HG03159 (cell line): Measurements from ENCODE around the gene PDPN.

ENCODE experiments used
- ATAC-seq: cut with Tn5 transposase; IDR thresholded peaks from one replicate; pipeline ENCODE4 v1.9.1; 2021; ENCODE audit warnings: mild to moderate bottlenecking, moderate library complexity; ENCODE audit not compliant: unreplicated experiment

Gene PDPN

DNA sequence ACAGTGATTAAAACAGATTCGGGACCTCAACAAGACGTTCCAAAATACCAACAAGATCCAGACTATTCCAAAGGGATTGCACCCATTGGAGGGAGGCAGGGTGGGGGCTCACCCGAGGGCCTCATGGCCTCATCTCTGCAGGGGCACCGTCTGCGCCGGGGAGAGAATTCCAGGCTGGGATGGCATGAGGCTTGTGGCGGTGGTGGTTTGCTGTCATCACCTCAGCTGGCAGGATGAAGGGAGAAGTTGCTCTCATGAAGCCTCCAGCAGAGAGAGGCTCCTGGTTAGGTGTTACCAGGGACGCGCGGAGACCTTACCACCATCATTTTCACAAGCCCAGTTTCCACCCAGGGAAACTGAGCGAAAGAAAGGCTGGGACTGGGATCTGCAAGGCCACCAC lies 6.7 kb upstream of the PDPN start:
- no peak for ATAC-seq

DNA sequence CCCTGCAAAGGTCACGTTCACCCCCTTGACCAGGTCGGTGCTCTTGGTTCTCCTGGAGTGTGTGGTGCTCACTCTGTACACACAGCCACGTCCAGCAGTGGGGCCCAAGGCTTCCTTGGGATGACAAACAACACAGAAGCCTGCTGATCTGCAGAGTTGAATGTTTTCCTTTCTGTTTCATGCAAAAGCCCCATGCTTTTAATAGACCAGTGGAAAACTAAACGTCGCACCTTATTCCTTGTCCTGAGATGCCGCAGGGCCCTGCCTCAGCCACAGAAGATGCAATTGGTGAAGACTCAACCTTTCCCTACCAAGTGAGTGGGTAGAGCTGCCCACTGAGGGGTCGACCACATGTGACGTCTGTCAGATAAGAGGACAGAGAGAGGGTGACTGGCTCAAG lies 5.8 kb upstream of the PDPN start:
- ATAC-seq: no peak

DNA sequence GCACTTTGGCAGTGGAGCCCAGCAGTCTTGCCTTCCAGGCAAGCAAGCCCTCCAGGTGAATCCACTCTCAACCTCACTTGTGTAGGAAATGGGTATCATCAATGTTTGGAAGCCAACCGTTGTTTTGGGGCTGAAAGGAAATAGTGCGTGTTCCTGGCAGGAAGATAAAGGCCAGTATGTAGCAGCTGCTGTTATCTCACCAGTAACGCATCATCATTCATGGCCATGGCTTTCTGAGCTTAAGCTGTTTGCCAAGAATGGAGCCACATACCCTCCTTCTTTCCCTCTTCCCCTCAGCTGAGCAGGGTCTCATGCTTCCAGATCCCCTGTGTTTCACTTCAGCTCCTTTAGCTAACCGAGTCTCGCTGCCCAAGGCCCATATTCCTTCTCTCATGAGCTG lies 2.2 kb upstream of the PDPN start:
- no peak for ATAC-seq

DNA sequence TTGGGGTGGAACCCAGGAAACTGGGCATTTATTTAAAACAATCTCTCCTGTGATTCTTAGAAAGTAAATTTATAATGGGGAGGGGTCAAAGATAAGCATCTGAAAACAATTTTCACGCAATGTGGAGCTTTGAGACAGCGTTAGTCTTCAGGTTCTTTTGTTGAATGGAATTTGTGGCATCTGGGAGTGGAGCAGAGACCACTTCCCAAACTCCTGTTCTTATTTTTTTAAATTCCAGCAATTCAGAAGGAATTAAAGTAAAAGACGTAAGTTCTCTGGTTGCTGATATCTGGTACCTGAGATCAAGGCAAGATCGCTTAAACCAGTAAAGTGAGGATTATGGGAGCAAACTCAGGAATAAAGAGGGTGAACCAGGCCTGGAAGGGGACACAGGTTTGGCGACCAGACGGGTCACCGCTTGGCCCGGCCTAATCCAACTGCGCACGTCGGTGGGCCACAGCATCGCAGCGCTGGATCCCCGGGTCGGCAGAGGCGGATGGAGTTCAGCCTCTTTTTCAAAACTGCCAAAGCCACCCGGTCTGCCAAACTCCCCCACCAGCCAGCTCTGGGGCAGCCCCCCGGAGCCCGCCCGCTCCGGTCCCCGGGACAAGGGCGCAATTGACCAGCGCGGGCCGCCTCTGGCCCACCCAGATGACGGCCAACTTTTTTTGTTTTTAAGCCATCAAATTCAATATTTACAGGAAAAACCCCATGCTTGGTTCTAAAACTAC lies 754 bp upstream of the PDPN start:
- ATAC-seq: no peak

DNA sequence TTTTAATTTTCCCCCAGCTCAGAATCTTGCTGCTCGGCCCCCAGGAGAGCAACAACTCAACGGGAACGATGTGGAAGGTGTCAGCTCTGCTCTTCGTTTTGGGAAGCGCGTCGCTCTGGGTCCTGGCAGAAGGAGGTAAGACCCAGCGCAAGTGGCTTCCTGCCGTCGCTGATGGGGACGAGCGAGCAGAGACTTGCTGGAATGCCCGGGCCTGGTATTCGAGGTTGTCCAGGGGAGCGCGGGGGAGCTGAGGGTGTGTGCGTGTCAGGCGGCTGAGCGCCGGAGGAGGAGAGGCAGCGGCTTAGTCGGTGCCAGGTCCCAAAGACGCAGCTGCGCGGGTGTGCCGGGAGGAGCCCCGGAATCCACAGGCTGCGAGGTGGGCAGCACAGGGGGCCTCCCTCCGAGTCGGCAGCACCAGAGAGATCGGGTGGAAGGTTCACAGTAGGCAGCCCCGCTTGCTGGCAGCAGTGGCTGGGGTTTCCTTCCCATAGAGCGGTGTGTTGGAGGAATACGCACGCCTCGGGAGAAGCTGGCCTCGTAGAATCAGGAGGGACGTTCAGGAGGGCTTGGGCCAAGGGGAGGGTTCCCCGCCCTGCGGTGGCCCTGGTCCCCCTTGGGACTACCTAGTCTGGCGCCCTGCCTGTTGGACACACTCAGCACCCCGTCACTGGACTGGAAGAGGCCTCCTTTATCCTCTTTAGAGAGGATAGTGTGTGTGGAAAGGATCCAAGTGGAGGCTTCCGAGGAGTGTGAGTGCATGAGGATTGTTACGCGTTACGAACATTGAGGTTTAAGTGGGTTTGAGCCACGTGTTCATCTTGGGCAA lies 547 bp downstream of the PDPN start:
- no peak for ATAC-seq

DNA sequence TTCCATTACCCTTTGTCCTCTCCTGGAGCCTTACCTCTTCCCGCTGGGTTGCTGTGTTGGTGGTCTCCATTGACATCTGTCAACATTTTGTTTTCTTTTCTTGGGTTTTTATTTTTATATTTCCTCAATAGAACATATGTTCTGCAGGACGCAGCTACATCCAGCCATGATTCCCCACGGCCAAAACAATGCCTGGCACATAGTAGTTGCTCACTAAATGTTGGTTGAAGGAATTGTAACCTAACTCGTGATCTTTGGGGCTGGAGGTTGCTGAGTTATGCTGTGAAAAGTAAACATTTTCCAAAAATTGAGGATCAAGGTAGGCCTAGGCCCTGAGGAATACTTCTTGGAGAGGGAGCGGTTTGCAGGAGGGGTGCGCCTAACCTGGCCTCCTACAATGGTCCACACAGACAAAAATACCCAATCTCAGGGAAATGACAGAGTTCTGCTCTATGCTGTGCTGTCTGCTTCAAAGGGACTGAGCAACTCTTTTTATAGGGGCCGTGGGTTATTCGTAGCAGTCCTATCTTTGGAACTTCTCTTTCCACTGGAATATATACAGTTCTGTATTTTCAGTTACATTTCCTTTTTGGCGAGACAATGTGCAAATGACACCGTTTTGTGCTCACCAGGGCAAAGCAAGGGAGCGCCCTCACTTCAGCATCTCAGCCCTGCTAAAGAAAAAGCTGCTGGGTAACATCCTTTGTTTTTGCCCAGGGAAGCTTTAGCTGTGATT lies 1.4 kb downstream of the PDPN start:
- no peak for ATAC-seq

DNA sequence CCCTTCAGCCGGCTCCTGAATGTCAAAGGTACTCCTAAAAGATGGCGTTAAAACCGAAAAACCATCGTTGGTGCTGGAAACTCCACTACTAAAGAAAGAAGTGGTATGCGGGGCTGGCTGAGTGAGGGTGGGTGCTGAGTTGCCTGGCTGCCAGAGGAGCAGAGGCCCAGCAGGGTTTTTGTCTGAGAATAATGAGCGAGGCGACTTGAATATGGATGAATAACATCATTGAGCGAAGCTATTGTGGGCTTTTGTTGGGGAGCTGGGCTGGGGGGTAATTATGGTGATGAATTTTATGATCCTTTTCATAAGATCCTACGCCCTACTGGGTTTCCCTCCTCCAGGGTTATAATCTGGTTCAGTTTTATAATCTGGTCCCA lies 2.0 kb downstream of the PDPN start:
- no peak for ATAC-seq

DNA sequence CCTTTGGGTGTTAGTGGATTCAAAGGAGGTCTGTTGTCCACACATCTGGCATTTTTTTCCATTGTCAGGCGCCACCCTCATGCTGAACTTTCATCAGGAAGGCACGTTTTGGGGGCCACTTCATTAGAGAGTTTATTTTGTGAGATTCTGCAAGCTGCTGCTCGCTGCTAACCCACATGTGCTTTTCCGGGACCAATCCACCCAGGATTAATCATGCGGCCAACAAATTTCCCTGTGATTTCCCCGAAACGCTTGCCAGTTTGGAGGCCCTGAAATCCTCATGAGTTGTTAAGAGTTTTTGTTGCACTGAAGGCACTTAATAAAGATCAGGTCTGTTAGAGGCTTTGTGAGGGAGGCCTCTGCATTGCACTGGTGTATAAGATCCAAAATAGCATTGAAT lies 2.4 kb downstream of the PDPN start:
- no peak for ATAC-seq

DNA sequence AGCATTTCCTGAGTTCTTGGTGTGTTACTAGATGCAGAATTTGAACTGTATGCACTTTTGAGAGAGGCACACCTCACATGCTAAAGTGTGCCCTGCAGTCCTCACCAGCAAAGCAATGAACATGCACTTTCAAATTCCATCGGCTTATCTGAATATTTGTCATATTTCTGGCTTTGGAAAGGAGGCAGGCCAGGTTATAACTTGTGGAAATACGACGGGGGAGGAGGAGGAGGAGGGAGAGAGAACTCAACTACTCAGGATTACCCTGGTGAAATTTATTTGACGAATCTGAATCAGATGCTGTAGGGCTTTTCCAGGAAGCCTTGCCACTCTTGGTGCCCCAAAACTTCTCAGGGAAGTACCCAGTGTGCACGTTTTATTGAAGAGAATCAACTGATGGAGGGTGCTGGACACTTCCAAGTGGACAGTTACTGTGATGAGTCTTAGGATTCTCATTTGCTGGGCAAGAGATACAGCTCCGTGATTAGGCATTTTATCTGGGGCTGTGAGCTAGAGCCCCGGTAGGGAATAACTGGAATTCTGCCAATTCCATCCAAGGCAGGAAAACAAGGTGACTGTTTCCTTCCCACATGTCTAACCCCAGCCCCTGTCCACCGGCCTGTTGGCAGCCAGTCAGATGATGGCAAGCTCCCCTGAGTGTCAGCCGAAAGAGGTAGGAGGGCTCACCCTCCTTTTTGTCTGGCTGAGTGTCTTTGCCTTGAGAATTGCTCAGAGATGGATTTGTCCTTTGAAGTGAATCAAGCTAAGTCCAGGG lies 3.8 kb downstream of the PDPN start:
- no peak for ATAC-seq

DNA sequence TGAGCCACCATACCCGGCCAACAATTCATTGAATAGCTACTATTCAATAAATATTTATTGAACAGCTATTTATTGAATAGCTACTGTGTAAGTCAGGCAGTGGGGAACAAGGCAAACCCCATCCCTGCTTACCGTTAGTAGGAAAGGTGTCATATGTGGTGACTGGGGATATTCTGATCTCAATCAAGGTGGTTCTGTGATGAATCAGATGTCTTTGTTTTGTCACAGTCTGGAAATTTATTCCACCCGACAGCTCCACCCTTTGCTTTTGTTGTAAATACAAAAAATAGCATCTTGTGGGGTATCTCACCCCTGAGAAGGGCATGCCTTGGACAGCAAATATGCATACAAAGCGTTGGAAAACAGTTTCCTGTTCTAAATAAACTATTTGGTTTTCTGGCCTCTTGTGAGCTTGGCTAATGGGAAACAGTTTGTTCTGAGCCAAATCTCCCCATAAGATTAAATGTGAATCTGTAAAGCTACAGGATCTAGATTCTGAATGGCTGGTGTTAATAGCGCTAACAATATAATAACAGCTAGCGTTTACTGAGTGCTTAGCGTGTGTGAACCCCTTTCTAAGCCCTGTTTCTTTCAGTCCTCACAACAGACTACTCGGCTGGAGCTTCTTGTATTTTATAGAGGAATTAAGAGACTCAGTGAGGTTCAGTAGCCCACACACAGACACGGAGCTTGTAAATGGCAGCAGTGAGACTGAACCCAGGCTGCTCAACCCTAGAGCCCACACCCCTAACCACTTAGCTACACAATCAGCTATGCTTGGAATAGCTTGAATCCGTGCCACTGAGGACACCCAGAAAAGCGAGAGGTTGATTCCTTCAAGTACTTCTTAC lies 5.5 kb downstream of the PDPN start:
- no peak for ATAC-seq

DNA sequence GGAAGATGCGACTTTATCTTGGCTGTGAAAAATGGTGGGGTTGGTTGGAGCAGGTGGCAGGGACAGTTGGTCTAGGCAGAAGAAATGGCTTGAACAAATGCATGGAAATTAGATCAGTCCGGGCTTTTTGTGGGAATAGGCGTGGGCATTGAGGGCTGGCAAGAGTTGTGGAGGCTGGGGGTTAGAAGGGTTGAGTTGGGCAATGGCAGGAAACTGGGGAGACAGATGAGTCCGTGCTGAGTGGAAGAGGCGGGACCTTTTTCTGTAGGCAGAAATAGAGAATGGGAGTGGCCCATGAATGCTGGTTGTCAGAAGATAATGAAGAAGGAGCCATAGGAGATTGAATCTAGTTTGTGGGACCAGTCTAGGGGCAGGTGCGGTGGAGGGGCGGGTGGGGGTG lies 6.9 kb downstream of the PDPN start:
- ATAC-seq: no peak

DNA sequence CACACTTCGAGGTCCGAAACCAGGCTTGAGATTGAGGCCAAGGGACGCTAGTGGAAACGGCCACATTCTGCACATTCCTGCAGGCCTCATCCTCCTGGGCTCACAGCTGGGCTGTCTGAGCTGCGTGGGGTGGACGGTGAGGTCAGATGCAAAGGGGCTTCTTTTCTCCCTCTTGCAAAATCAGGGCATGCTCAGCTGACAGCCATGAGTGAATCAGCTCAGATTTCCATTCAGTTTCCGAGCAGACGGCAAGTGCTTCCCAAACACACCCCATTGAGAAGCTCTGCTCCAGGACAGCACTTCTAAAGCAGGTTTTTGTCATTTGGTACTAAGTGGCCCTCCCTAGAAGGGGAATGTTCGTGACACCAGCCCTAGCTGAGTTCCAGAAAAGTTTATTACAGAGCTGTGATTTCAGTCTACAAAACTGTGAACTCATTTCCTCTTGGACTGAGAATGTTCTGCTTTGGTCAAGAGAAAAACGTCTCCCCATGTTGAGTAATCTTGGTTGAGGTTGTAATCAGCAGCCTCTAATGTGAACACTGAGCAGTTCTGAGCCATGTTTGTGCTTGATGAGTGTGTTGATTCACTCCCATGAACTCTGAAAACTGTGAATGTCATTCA lies 10.0 kb downstream of the PDPN start:
- ATAC-seq: no peak

DNA sequence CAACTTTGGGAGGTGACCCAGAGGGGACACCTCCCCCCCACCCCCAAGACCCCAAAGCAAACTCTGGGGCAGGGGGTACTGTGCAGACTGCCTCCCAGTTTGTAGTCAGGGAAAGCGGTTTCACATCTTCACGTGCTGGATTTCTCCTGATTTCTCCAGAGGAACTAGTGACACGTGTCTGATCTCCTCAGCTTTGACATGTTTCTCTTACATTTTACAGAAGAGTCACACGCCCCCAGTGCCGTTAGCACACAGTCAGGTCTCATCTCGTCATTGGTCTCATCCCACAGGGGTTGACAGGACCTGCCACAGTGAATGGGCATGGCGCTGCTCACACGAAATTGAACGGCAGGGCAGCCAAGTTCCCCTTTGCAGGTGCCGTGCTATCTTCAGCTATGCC lies 11.8 kb downstream of the PDPN start:
- ATAC-seq: no peak

DNA sequence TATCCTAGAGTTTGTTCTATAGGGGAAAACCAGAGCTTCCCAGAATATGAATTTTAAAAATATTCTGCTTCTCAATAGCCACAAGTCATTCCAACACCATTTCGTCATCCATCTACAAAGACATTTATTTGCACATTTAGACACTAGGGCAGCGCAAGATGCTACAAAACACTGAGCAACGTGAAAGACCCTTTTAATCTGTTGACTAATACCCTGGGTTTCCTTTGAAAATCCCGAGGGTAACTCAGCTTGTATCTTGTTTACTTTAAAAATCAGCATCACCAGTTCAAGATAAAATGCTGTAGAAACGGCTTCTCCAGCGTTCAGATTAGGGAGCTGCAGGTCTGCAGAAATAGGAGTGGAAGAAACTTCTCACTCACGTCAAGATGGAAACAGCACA lies 13.5 kb downstream of the PDPN start:
- no peak for ATAC-seq

DNA sequence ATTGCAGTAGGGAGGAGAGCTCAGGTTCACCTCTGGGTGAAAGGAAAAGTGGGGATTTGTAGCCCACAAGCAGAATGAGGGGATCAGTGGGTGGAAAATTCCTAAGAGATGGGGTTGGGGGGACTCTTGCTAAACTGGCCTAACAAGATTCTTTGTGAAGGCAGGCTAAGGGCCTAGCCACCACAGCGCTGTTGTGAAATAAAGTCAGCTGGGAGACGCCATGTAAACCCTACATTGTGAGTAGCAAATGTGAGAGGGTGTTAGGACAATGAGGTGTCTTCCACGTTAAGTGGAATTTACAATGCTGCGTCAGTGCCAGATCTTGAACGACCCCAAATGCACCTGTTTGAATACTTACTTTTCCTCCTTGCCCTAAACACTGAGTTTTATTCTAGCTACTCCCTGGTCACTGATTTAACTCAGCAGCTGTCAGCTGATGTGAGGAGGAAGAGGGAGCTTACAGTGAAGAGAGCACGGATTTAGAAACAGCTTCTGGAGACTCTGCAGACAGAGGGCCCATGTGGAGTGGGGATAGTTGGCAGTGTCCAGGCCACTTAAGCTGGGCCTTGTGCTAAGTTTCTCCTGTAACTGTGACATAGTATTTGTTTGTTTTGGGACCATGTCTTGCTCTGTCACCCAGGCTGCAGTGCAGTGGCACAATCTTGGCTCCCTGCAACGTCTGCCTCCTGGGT lies 17.3 kb downstream of the PDPN start:
- ATAC-seq: no peak

DNA sequence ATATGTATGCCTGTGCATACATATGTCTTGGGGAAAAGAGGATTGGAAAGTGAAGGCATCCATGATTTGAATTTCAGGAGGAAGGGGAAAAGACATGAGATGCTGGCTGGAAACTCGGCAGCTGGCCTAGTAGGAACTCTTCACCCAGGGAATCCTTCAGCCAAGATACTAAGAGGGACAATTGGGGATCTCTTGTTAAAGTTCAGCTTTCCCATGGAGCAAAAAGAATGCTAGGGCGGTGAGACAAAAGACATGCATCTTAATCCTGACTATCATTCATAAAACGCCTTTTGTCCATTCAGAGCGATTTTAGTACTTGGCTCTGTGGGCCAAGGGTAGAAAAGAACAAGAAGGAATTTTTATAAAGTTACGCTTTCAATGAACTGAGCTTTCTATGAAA lies 20.5 kb downstream of the PDPN start:
- no peak for ATAC-seq

DNA sequence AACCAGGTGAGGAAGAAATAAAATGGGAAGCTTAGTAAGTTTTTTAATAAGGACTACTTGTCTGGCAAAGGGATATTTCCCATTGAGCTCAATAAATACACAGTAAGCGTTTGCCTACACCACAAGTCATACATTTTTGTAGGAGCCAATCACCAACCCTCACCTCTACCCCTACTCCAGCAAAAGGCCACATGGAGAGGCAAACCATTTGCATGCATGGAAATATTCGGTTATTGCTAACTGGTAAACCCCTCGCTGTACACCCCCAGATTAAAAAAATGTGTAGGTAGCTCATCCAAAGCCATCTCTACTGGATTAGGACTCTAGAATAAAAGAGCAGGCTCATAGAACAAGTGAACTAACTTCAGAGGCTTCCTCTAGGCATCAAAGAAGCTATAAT lies 21.1 kb downstream of the PDPN start:
- ATAC-seq: no peak

DNA sequence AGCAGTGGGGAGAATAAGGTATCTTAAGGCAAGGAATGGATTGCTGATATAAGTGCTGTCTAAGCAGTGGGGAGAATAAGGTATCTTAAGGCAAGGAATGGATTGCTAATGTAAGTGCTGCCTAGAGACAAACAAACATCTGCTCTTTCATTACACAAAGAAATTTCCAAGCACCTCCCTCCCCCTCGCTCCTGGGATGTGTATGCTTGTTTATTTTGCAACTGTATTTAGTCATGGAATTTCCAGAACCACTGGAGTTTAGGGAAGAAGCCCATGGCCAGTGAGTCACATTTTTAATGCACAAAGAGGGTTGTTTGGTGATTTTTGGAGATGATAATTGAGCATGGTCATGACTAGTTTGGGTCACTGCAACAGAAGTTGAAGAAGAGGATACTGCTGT lies 21.5 kb downstream of the PDPN start:
- ATAC-seq: no peak

DNA sequence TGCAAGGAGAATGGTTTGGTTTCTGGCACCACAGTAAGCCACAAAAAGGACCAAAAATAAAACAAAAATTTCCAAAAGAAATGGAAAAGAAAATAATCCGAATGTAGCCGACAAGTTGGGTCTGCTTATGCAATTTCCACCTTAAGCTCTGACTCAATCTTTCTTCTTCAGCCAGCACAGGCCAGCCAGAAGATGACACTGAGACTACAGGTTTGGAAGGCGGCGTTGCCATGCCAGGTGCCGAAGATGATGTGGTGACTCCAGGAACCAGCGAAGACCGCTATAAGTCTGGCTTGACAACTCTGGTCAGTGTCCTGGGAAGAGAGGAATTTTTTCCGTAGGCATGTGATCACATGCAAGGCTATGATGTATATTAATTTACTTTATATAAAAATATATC lies 23.4 kb downstream of the PDPN start:
- ATAC-seq: no peak
